Measurements from ENCODE around the gene COA1.

GRCh38 chr7:43760861-43761260, 31.5 kb upstream of the COA1 start:
- TF ChIP-seq, protein P1, sequence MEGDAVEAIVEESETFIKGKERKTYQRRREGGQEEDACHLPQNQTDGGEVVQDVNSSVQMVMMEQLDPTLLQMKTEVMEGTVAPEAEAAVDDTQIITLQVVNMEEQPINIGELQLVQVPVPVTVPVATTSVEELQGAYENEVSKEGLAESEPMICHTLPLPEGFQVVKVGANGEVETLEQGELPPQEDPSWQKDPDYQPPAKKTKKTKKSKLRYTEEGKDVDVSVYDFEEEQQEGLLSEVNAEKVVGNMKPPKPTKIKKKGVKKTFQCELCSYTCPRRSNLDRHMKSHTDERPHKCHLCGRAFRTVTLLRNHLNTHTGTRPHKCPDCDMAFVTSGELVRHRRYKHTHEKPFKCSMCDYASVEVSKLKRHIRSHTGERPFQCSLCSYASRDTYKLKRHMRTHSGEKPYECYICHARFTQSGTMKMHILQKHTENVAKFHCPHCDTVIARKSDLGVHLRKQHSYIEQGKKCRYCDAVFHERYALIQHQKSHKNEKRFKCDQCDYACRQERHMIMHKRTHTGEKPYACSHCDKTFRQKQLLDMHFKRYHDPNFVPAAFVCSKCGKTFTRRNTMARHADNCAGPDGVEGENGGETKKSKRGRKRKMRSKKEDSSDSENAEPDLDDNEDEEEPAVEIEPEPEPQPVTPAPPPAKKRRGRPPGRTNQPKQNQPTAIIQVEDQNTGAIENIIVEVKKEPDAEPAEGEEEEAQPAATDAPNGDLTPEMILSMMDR (IDR thresholded peaks at IDR 0.05): no peak
- TF ChIP-seq EZH2 (IDR thresholded peaks at IDR 0.05): no peak
